Thoracic aorta (tissue), 2 donors: ENCODE measurements around the gene MMUT. TPM values are rescaled to one million over a fixed set of nuclear protein-coding genes. Genes with fewer than 3 reads are reported as not detected.
A peak's percentile ranks its signal among the peaks of the same experiment; 100 is the strongest.

ENCODE experiments used
- ATAC-seq: fragments of 150-250 bp; one replicate; pipeline ENCODE4 v1.8.0; 2017; ENCODE audit warnings: low read depth; ENCODE audit not compliant: insufficient number of reproducible peaks, low FRiP score
- DNase-seq: peaks from one replicate; pipeline ENCODE4 v3.0.0-alpha.2; 2020; ENCODE audit warnings: low spot score
- H3K27ac ChIP-seq, 2 donors: fragments of 200-600 bp; sonication (generic); 1 replicate in 1 of 2; 2 replicates in 1 of 2; pipeline ENCODE4 v1.5.1; 2016; ENCODE audit warnings: mild to moderate bottlenecking in 2 of 2, moderate library complexity in 2 of 2
- H3K27me3 ChIP-seq: fragments of 200-600 bp; sonication (generic); replicated peaks from 2 replicates; pipeline ENCODE4 v1.6.0; 2016; ENCODE audit warnings: mild to moderate bottlenecking; ENCODE audit not compliant: insufficient read depth
- H3K36me3 ChIP-seq: fragments of 200-600 bp; sonication (generic); one replicate; pipeline ENCODE4 v1.5.1; 2016
- H3K4me1 ChIP-seq, 2 donors: fragments of 200-600 bp; sonication (generic); 1 replicate in 1 of 2; 2 replicates in 1 of 2; pipeline versions ENCODE4 v1.5.1 to v1.6.0; 2016; ENCODE audit warnings: low read depth in 2 of 2, mild to moderate bottlenecking in 1 of 2; ENCODE audit not compliant: control insufficient read depth in 1 of 2
- H3K4me3 ChIP-seq: fragments of 200-600 bp; sonication (generic); 2 replicates; pipeline ENCODE4 v1.5.1; 2016; ENCODE audit warnings: mild to moderate bottlenecking
- H3K9me3 ChIP-seq: fragments of 200-600 bp; sonication (generic); 2 replicates; pipeline ENCODE4 v1.5.1; 2016
- CTCF ChIP-seq: fragments of 200-600 bp; sonication (generic); IDR thresholded peaks from one replicate; pipeline ENCODE4 v1.5.1; 2019; ENCODE audit warnings: antibody characterized with exemption
- total RNA-seq, 2 donors: library from RNA; depleted of rRNA; stranded (reverse); fragments of >200 nt; gene quantifications; one replicate each; pipeline versions ENCODE4 v1.1.0 to v1.2.3, GENCODE V29; 2016

The MMUT gene
- total RNA-seq, 2 donors from 2014 or later: 15.0 to 16.1 TPM

- no peak for ATAC-seq
- Histone ChIP-seq H3K4me3 (no peak overlapping the region), H3K27me3 (no peaks in the 10 kb centered on the region), H3K4me1 (no peaks in the 10 kb centered on the region), H3K27ac (no peak overlapping the region), H3K36me3 (no peaks in the 10 kb centered on the region), H3K9me3 (no peaks in the 10 kb centered on the region)
- DNase-seq: no peak
- no peak for TF ChIP-seq CTCF
Observed at GRCh38 chr6:49423817-49424216, 39.2 kb downstream of the MMUT start.

- ATAC-seq (no peak), DNase-seq (no peak)
- Histone ChIP-seq H3K27ac (no peak overlapping the region), H3K27me3 (no peaks in the 10 kb centered on the region), H3K4me1 (no peaks in the 10 kb centered on the region), H3K9me3 (no peaks in the 10 kb centered on the region), H3K36me3 (no peaks in the 10 kb centered on the region), H3K4me3 (no peak overlapping the region)
- TF ChIP-seq CTCF: no peak
Observed at GRCh38 chr6:49416195-49416594, 46.9 kb downstream of the MMUT start.

- TF ChIP-seq CTCF: no peak
- Histone ChIP-seq H3K27me3 (no peaks in the 10 kb centered on the region), H3K36me3 (no peaks in the 10 kb centered on the region), H3K4me1 (no peaks in the 10 kb centered on the region), H3K27ac (no peak overlapping the region), H3K4me3 (no peak overlapping the region), H3K9me3 (no peaks in the 10 kb centered on the region)
- no peak for DNase-seq
- ATAC-seq: no peak
Observed at GRCh38 chr6:49415358-49415757, 47.7 kb downstream of the MMUT start.

GRCh38 chr6:49410564-49410963 lies 52.5 kb downstream of the MMUT start:
- TF ChIP-seq CTCF: no peak
- no peak for ATAC-seq
- Histone ChIP-seq H3K36me3 (no peaks in the 10 kb centered on the region), H3K4me3 (no peak overlapping the region), H3K4me1 (no peaks in the 10 kb centered on the region), H3K27ac (no peak overlapping the region), H3K27me3 (no peaks in the 10 kb centered on the region), H3K9me3 (no peaks in the 10 kb centered on the region)
- no peak for DNase-seq

GRCh38 chr6:49409951-49410542 lies 53.0 kb downstream of the MMUT start:
- ATAC-seq (no peak), DNase-seq (peak; percentile 5)
- no peaks in the 10 kb centered on the region for H3K4me1 ChIP-seq
- H3K36me3 ChIP-seq: no peaks in the 10 kb centered on the region
- TF ChIP-seq CTCF: peak; percentile 76
- no peak overlapping the region for H3K4me3 ChIP-seq
- no peak overlapping the region for H3K27ac ChIP-seq
- no peaks in the 10 kb centered on the region for H3K9me3 ChIP-seq
- H3K27me3 ChIP-seq: no peaks in the 10 kb centered on the region
